ENCODE measurements around the gene RAD9B.

The RAD9B gene

DNA sequence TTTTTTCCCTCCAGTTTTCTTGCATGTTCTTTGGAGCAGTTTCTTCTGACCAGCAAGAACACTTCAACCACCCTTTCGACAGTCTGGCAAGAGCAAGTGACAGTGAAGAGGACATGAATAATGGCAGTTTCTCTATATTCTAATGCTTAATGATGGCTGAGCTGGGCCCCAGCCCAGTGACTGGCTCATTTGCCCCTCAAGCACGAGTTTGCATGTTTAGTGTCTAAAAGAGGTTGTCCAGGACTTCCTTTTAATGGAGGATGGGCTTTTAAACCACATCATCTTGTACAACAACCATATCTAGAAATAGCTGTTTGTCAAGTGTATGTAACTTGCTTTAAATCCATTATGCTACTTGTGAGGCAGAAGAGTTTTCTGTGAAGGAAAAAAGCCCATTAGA lies 28.4 kb downstream of the RAD9B start:
- TF ChIP-seq, protein P1, sequence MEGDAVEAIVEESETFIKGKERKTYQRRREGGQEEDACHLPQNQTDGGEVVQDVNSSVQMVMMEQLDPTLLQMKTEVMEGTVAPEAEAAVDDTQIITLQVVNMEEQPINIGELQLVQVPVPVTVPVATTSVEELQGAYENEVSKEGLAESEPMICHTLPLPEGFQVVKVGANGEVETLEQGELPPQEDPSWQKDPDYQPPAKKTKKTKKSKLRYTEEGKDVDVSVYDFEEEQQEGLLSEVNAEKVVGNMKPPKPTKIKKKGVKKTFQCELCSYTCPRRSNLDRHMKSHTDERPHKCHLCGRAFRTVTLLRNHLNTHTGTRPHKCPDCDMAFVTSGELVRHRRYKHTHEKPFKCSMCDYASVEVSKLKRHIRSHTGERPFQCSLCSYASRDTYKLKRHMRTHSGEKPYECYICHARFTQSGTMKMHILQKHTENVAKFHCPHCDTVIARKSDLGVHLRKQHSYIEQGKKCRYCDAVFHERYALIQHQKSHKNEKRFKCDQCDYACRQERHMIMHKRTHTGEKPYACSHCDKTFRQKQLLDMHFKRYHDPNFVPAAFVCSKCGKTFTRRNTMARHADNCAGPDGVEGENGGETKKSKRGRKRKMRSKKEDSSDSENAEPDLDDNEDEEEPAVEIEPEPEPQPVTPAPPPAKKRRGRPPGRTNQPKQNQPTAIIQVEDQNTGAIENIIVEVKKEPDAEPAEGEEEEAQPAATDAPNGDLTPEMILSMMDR (conservative IDR thresholded peaks at IDR 0.05; ENCODE audit: low read depth, low read length): no peak
- DNase-seq (ENCODE audit: low read depth): no peak
- H3K4me3 ChIP-seq (ENCODE audit: low read length): no peak overlapping the region

DNA sequence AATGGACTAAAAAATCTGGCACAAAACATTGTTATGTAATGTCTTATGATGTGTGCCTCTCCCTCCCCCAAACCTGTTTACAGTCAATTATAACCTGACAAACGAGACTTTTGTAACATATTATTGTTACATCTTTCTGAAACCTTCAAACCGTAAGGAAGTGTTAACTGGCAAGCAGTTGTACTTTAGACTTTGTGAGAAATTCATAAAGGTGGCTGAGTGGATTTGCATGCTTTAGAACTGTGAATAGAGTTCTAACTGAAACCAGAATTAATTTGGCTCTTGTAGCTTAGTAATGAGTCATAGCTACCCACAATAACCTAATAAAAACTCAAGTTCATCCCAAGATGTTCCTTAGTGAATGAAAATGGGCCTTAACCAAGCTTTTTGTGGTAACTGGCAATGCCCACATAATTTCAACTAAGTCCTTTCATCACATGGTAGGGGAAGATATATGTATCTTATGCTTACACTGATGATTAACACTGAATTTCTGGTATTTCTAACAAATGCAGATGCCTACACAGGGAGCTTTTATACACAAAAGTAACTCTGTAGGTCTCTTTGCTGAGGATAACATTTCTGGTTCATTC lies 29.7 kb downstream of the RAD9B start:
- H3K4me3 ChIP-seq (ENCODE audit: low read length): no peak overlapping the region
- no peak for DNase-seq (ENCODE audit: low read depth)
- TF ChIP-seq, protein P1 (conservative IDR thresholded peaks at IDR 0.05; ENCODE audit: low read depth, low read length): no peak

DNA sequence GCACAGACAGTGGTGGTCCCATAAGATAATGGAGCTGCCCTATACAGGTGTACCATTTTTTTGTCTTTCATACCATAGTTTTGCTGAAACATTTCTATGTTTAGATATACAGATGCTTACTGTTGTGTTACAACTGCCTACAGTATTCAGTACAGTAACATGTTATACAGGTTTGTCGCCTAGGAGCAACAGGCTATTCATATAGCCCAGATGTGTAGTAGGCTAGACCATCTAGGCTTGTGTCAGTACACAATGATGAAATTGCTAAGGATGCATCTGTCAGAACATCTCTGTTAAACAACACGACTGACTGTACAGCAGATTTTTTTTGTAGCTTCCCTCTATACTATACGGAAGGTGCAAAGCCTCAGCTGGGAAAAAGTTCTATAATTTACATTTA lies 30.5 kb downstream of the RAD9B start:
- TF ChIP-seq, protein P1 (conservative IDR thresholded peaks at IDR 0.05; ENCODE audit: low read depth, low read length): no peak
- DNase-seq (ENCODE audit: low read depth): no peak
- no peak overlapping the region for H3K4me3 ChIP-seq (ENCODE audit: low read length)

DNA sequence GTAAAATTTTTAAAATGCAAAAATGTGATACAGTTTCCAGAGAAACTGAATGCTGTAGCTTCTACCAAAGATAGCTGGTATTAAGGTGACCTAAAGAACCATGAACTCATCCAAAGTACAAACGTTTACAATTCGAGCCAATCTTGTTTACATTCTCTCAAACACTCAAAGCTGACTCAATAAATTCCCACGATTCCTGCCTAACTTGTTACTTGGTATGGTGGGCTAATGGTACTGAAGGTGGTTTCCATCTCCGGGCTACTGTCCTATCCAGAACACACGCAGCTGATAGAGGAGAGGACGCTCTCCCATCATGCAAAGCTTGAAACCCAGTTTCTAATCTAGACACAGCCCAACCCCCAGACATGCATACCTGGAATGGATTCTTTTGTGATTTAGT lies 31.5 kb downstream of the RAD9B start:
- TF ChIP-seq, protein P1 (conservative IDR thresholded peaks at IDR 0.05; ENCODE audit: low read depth, low read length): no peak
- no peak for DNase-seq (ENCODE audit: low read depth)

DNA sequence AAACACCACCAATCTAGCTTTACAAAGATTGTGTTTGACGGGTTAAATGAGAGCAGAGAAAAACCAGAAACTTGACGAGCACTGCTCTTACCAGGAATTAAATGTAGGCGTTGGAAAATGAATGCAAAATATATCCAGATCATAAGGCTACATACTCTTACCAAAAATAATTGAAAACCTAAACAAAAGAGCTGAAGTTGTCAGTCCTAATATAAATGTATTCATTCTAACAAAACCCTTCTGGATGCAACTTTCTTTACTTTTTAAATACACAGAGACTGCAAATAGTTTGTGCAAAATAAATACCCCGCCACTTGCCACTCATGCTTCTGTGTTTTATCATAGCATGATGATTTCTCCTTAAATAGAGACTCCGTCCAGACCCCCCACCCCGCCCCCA lies 32.7 kb downstream of the RAD9B start:
- no peak for DNase-seq (ENCODE audit: low read depth)
- TF ChIP-seq, protein P1 (conservative IDR thresholded peaks at IDR 0.05; ENCODE audit: low read depth, low read length): no peak
- no peak overlapping the region for H3K4me3 ChIP-seq (ENCODE audit: low read length)

More for the DNA sequence above, 31.5 kb downstream of the RAD9B start:
- H3K4me3 ChIP-seq (ENCODE audit: low read length): no peak overlapping the region

DNA sequence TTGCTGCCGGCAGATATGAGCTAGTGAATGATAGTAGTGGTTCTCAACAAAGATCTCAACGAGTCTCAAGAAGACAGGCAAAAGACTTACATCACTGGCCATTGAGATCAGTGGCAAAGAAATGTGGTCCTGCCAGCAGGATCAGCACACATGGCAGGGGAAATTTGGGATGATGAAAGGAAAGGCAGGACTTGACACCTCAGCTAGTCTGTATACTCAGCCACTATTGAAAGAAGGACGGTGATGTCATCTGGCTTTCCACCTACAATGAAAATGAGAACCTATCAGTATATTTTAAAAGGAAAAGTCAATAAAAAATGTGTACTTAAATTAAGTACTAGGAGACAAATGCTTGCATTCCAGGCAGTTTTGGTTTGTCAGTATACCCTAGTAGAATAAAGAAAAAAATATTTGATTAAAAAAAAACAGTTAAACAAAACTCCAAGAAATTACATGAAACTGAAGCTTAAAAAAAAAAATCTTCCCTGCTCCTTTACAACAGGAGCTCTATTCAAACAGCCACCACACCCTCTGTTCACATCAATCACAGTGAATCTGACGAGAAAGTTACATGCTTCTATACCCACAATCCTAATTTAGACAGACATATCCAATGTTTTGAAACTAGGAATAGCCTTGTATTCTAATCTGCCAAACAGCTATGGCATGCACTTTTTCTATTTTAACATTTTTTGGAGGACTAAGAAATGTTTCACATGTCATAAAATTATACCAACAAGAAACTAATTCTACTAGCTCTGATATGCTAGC lies 34.9 kb downstream of the RAD9B start:
- H3K4me3 ChIP-seq (ENCODE audit: low read length): no peak overlapping the region
- TF ChIP-seq, protein P1 (conservative IDR thresholded peaks at IDR 0.05; ENCODE audit: low read depth, low read length): no peak
- no peak for DNase-seq (ENCODE audit: low read depth)
